Stimulated activated CD4-positive, alpha-beta T cell treated with anti-CD3 and anti-CD28 coated beads, TNF-alpha, amount 100 ng/mL, for 4 hours (primary cell): ENCODE results near the gene EPHA4.

ENCODE experiments used
- DNase-seq, 3 experiments: peaks; one replicate each; pipeline ENCODE4 v3.0.0-alpha.2; 2020; ENCODE audit warnings: low read depth in 3 of 3

Gene EPHA4

GRCh38 chr2:221476195-221476594 lies 95.9 kb downstream of the EPHA4 start:
- no peak for DNase-seq

- no peak for DNase-seq
Observed at GRCh38 chr2:221473451-221473850, 98.7 kb downstream of the EPHA4 start.

- no peak for DNase-seq
Observed at GRCh38 chr2:221468317-221468716, 103.8 kb downstream of the EPHA4 start.

GRCh38 chr2:221467610-221468009 lies 104.5 kb downstream of the EPHA4 start:
- no peak for DNase-seq

- DNase-seq, result no peak
Observed at GRCh38 chr2:221466744-221467143, 105.4 kb downstream of the EPHA4 start.

- no peak for DNase-seq
Observed at GRCh38 chr2:221465776-221466175, 106.3 kb downstream of the EPHA4 start.

- DNase-seq, result no peak
Observed at GRCh38 chr2:221464971-221465370, 107.1 kb downstream of the EPHA4 start.

GRCh38 chr2:221463241-221463896 lies 108.7 kb downstream of the EPHA4 start:
- no peak for DNase-seq

GRCh38 chr2:221461901-221462300 lies 110.2 kb downstream of the EPHA4 start:
- DNase-seq, result no peak

- DNase-seq, result no peak
Observed at GRCh38 chr2:221460136-221460535, 112.0 kb downstream of the EPHA4 start.

- no peak for DNase-seq
Observed at GRCh38 chr2:221458578-221458977, 113.5 kb downstream of the EPHA4 start.

GRCh38 chr2:221455214-221455613 lies 116.9 kb downstream of the EPHA4 start:
- DNase-seq, result no peak

- no peak for DNase-seq
Observed at GRCh38 chr2:221454459-221455105, 117.5 kb downstream of the EPHA4 start.

GRCh38 chr2:221451862-221452788 lies 120.0 kb downstream of the EPHA4 start:
- no peak for DNase-seq

GRCh38 chr2:221450280-221450679 lies 121.8 kb downstream of the EPHA4 start:
- DNase-seq, result no peak

GRCh38 chr2:221449406-221449805 lies 122.7 kb downstream of the EPHA4 start:
- no peak for DNase-seq

- DNase-seq, result no peak
Observed at GRCh38 chr2:221448844-221449390, 123.2 kb downstream of the EPHA4 start.

GRCh38 chr2:221448057-221448843 lies 123.9 kb downstream of the EPHA4 start:
- DNase-seq, result no peak

GRCh38 chr2:221447310-221447709 lies 124.8 kb downstream of the EPHA4 start:
- DNase-seq, result no peak

- DNase-seq, result no peak
Observed at GRCh38 chr2:221446140-221446539, 126.0 kb downstream of the EPHA4 start.

- no peak for DNase-seq
Observed at GRCh38 chr2:221444106-221444505, 128.0 kb downstream of the EPHA4 start.
